Astrocyte of the spinal cord (primary cell): ENCODE measurements around the gene HABP2.

ENCODE experiments used
- DNase-seq: peaks from one replicate; pipeline ENCODE4 v3.0.0; 2011; ENCODE audit warnings: low read depth, low spot score
- H3K4me3 ChIP-seq: 2 replicates; pipeline ENCODE4 v1.5.1; 2011; ENCODE audit warnings: low read depth, mild to moderate bottlenecking, low read length, moderate library complexity
- CTCF ChIP-seq: IDR thresholded peaks from 2 replicates; pipeline ENCODE4 v1.5.1; 2012; ENCODE audit warnings: low read depth, mild to moderate bottlenecking, low read length, inconsistent platforms
- in situ Hi-C: cut with HindIII; loops from 2 replicates; pipeline ENCODE4 v1.10.0; 2017; ENCODE audit warnings: low sequenced_read_pairs

The HABP2 gene

GRCh38 chr10:113557903-113558321 is 5.1 kb downstream of the HABP2 start:
- no peak overlapping the region for H3K4me3 ChIP-seq
- in situ Hi-C loops: no loop called here
- no peak for TF ChIP-seq CTCF
- no peak for DNase-seq

GRCh38 chr10:113560071-113560470 is 7.2 kb downstream of the HABP2 start:
- in situ Hi-C loops: no loop called here
- no peak for TF ChIP-seq CTCF
- no peak for DNase-seq

GRCh38 chr10:113561214-113561613 is 8.4 kb downstream of the HABP2 start:
- in situ Hi-C loops: no loop called here
- no peak overlapping the region for H3K4me3 ChIP-seq
- no peak for DNase-seq
- TF ChIP-seq CTCF: no peak

More at GRCh38 chr10:113560071-113560470, 7.2 kb downstream of the HABP2 start:
- no peak overlapping the region for H3K4me3 ChIP-seq

- no peak for TF ChIP-seq CTCF
- H3K4me3 ChIP-seq: no peak overlapping the region
- no peak for DNase-seq
- in situ Hi-C loops: no loop called here
Measured at GRCh38 chr10:113562069-113562468, 9.2 kb downstream of the HABP2 start.

GRCh38 chr10:113562704-113563103 is 9.9 kb downstream of the HABP2 start:
- H3K4me3 ChIP-seq: no peak overlapping the region
- TF ChIP-seq CTCF: no peak
- in situ Hi-C loops: no loop called here
- DNase-seq: no peak

GRCh38 chr10:113563306-113564088 is 10.6 kb downstream of the HABP2 start:
- peak overlapping the region; percentile 38 for H3K4me3 ChIP-seq
- peak; percentile 65 for DNase-seq
- TF ChIP-seq CTCF: peak; percentile 100
- in situ Hi-C loops: no loop called here
